ENCODE results near the gene BPIFB6.

- no peak for TF ChIP-seq POLR2AphosphoS5 (IDR thresholded peaks at IDR 0.05; ENCODE audit: low read depth, low read length)
- TF ChIP-seq, protein P1, sequence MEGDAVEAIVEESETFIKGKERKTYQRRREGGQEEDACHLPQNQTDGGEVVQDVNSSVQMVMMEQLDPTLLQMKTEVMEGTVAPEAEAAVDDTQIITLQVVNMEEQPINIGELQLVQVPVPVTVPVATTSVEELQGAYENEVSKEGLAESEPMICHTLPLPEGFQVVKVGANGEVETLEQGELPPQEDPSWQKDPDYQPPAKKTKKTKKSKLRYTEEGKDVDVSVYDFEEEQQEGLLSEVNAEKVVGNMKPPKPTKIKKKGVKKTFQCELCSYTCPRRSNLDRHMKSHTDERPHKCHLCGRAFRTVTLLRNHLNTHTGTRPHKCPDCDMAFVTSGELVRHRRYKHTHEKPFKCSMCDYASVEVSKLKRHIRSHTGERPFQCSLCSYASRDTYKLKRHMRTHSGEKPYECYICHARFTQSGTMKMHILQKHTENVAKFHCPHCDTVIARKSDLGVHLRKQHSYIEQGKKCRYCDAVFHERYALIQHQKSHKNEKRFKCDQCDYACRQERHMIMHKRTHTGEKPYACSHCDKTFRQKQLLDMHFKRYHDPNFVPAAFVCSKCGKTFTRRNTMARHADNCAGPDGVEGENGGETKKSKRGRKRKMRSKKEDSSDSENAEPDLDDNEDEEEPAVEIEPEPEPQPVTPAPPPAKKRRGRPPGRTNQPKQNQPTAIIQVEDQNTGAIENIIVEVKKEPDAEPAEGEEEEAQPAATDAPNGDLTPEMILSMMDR (IDR thresholded peaks at IDR 0.05): no peak
- TF ChIP-seq, protein P2, sequence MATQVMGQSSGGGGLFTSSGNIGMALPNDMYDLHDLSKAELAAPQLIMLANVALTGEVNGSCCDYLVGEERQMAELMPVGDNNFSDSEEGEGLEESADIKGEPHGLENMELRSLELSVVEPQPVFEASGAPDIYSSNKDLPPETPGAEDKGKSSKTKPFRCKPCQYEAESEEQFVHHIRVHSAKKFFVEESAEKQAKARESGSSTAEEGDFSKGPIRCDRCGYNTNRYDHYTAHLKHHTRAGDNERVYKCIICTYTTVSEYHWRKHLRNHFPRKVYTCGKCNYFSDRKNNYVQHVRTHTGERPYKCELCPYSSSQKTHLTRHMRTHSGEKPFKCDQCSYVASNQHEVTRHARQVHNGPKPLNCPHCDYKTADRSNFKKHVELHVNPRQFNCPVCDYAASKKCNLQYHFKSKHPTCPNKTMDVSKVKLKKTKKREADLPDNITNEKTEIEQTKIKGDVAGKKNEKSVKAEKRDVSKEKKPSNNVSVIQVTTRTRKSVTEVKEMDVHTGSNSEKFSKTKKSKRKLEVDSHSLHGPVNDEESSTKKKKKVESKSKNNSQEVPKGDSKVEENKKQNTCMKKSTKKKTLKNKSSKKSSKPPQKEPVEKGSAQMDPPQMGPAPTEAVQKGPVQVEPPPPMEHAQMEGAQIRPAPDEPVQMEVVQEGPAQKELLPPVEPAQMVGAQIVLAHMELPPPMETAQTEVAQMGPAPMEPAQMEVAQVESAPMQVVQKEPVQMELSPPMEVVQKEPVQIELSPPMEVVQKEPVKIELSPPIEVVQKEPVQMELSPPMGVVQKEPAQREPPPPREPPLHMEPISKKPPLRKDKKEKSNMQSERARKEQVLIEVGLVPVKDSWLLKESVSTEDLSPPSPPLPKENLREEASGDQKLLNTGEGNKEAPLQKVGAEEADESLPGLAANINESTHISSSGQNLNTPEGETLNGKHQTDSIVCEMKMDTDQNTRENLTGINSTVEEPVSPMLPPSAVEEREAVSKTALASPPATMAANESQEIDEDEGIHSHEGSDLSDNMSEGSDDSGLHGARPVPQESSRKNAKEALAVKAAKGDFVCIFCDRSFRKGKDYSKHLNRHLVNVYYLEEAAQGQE (IDR thresholded peaks at IDR 0.05; ENCODE audit: insufficient read depth in 1 of 2, low read depth in 2 of 2, low read length in 1 of 2): no peak
- TF ChIP-seq SIN3A (IDR thresholded peaks at IDR 0.05; ENCODE audit: borderline replicate concordance, insufficient read depth, low read depth, low read length): no peak
These were observed 1.9 kb downstream of the BPIFB6 start for GRCh38 chr20:33033381-33033780.

Data from Panc1 (cell line).